Measurements from ENCODE around the gene GSN.
A peak's percentile ranks its signal among the peaks of the same experiment; 100 is the strongest.

GSN gene

GRCh38 chr9:121274851-121275250, 6.9 kb downstream of the GSN start:
- DNase-seq: no peak

DNA sequence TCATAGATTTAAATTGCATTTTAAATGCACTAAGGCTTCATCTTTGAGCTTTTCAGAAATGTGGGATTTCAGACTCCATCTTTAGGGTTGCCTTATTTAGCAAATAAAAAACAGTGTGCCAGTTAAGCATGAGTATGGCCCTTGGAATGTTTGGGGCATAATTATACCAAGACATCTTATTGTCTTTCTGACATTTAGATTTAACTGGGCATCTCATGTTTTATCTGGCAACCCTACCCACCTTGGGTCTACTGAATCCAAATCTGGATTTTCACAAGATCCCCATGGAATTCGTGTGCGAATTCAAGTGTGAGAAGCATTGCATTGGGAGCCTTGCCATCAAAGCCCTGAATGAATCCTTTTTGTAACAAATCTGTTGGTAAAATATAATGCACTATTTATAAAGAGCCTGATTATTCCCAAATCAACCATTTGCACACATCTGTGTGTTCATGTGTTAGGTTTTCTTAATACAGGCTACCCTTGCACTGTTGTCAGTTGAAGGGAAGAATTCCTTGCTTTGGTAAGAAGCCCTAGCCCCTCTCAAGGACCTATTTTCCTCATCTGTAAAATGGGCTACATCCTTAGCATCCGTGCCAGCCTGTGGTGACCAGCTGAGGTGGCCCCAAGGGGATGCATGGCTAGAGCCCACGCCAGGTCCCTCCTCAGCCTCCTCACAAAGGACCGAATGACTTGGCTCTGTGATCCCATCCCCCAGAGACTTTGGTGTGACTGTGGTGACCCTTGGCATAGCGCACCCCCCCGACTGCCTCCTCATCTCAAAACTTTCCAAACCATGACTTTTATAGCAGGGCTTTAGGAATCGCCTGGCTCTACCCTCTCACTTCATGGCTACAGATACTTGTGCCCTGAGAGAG, 8.1 kb downstream of the GSN start:
- DNase-seq: no peak

DNA sequence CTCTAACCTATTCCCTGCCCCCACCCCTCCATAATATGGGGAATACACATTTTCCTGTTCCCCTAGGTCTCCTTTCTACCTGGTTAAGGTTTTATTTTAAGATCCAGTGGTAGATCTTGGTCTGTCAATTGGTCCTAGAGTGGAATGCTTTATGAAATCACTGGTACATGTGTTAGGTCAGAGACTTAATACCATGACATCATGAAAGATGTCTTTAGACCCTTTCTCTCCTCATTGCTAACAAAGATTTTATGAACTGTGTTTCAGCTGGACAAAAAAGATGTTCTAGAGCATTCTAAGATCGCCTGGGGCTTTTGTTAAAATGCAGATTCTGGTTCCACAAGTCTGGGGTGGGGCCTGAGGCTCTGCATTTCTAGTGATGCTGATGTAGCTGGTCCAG, 9.1 kb downstream of the GSN start:
- no peak for DNase-seq

GRCh38 chr9:121277518-121278295, 9.7 kb downstream of the GSN start:
- no peak for DNase-seq

DNA sequence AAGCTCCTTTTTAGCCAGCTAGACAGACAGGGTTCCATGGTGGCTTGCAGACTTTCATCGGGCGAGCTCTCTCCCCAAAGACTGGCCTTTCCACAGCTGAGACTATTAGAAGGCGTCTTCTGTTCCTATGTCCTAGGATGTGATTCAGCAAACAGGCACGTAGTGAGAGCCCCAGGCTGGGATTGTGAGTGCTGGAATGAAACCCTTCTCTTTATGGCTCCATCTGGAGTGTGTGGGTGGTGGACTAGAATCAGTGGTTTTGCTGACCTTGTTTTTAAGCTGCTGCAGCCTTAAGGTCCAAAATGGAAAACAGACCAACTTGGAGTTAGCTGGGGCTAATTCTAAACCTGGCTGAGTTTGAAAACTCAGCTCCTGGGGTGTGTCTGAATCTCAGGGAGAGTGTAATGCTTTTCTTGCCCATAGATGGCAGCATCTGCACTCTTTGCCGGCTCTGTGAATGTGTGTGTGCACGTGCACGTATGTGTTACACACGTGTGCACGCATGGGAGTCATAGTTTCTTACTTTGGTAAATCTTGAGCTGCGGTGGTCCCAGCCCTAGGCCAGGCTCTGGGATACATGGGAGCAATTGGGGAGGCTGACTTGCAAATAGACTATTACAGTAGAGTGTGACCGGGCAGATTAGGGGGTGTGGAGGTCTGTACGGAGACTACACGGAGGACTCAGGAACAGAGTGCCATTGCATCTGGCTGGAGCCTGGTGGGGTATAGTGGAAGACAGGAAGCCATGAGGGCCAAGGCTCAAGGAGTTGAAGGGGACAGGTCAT, 10.7 kb downstream of the GSN start:
- peak in 1 of 2 donors; percentile 41 for DNase-seq

GRCh38 chr9:121279776-121280388, 11.9 kb downstream of the GSN start:
- no peak for DNase-seq

- no peak for DNase-seq
Observed at GRCh38 chr9:121280715-121281613, 13.0 kb downstream of the GSN start.

DNA sequence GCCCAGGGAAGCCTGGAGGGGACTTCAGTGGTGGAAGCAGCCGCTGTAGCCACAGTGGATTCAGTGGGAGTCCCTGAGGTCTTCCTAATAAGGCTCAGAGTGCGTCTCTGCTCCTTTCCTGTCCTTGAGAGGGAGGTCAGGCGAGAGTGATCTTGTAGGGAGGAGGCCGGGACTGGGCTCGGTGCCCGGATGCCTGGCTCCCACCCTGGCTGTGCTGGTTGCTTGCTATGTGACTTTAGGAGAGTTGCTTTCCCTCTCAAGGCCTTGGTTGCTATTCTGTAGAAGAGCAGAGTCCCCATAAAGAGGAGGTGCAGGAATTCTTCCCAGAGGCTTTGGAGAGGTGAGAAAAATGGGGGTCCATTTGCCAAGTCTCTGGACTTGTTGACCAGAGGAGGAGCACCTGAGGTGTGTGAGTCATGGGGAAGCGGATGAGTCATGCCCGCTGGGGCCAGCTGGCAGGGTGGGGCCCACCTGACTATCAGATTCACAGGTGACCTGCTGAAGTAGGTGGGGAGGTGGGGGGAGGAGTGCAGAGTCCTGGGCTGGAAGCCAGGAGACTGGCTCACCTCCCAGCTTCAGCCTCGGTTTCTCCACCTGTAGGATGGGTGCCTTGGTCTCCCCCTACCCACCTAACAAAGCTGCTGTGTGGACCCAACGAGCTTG, 13.8 kb downstream of the GSN start:
- DNase-seq: no peak

- peak; percentile 57 to 87 for DNase-seq
Observed at GRCh38 chr9:121282277-121283079, 14.5 kb downstream of the GSN start.

DNA sequence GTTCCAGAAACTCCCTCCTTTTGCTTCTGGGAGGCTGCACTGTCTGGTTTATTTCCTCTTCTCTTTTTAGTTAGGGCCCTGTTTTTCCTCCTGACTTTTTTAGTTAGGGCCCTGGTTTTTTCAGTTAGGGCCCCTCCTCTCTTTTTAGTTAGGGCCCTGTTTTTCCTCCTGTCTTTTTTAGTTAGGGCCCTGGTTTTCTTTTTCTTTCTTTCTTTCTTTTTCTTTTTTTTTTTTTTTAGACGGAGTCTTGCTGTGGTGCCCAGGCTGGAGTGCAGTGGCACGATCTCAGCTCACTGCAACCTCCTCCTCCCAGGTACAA, 15.1 kb downstream of the GSN start:
- peak in 1 of 2 donors; percentile 87 for DNase-seq

DNA sequence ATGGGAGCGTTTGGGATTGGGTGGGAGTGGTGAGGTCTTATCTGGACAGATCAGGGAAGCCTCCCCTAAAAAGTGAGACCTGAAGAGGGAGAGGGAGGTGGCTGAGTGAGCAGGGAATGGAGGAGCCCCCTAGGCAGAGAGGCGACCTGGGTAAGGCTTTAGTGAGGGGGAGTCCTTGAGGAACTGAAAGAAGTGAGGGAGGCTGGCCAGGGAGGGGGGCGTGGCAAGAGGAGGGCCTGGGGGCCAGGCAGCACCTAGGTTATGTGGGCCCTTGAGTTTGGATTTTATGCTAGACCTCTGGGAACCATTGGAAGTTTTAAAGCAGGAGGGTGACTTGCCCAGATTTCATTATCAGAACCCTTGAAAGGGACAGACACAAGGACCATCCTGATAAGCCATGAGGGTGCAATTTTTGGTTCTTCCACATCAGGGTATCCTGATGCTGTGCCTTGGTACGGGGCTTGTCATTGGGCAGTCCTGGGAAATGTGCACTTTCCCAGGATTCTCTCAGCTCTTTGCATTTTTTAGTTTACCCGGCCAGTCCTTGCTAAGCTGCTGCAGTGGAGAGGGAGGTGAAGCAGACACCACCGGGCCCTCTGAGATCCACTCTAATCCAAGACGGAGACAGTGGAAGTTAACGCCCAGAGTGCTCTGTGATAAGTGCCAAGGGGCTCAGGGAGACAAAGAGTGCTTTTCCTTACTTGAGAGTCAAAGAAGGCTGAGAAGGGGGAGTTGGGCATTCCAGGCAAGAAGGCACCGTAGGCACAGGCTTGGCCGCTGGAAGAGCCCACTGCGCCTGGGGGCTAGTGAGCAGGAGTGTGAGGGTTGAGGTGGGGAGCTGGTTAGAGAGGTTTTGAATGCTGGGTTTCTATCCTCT, 16.1 kb downstream of the GSN start:
- no peak for DNase-seq

GRCh38 chr9:121284733-121285451, 16.9 kb downstream of the GSN start:
- no peak for DNase-seq

GRCh38 chr9:121285835-121286687, 18.1 kb downstream of the GSN start:
- DNase-seq: peak in 1 of 2 donors; percentile 68

- no peak for DNase-seq
Observed at GRCh38 chr9:121286688-121286972, 18.7 kb downstream of the GSN start.

GRCh38 chr9:121286973-121287741, 19.2 kb downstream of the GSN start:
- peak; percentile 41 to 76 for DNase-seq

- no peak for DNase-seq
Observed at GRCh38 chr9:121288673-121289025, 20.7 kb downstream of the GSN start.
